Activated T-cell treated with anti-CD3 and anti-CD28 coated beads for 1 hour (primary cell): ENCODE measurements around the gene STAG1.
"Not testable (repeated sequence)": the region's sequence is repeated elsewhere in the genome, so short reads cannot be mapped to it uniquely, and the experiment has no call there.

Source experiments
- DNase-seq: peaks from one replicate; pipeline ENCODE4 v3.0.0-alpha.2; 2020; ENCODE audit warnings: low read depth

Gene STAG1

GRCh38 chr3:136505676-136506075 is 246.5 kb downstream of the STAG1 start:
- DNase-seq: no peak

GRCh38 chr3:136503056-136503455 is 249.1 kb downstream of the STAG1 start:
- no peak for DNase-seq

- no peak for DNase-seq
These were observed 253.2 kb downstream of the STAG1 start for GRCh38 chr3:136498919-136499447.

- no peak for DNase-seq
These were observed 257.0 kb downstream of the STAG1 start for GRCh38 chr3:136495213-136495612.

GRCh38 chr3:136490646-136491405 is 261.4 kb downstream of the STAG1 start:
- no peak for DNase-seq

GRCh38 chr3:136485777-136486176 is 266.4 kb downstream of the STAG1 start:
- no peak for DNase-seq

GRCh38 chr3:136476280-136476679 is 275.9 kb downstream of the STAG1 start:
- no peak for DNase-seq

GRCh38 chr3:136474876-136475275 is 277.3 kb downstream of the STAG1 start:
- DNase-seq: not testable (repeated sequence)

- DNase-seq: no peak
These were observed 278.4 kb downstream of the STAG1 start for GRCh38 chr3:136473716-136474326.

GRCh38 chr3:136465296-136465695 is 286.9 kb downstream of the STAG1 start:
- DNase-seq: no peak

- no peak for DNase-seq
These were observed 287.7 kb downstream of the STAG1 start for GRCh38 chr3:136464502-136464901.

- DNase-seq: no peak
These were observed 289.0 kb downstream of the STAG1 start for GRCh38 chr3:136463170-136463569.

GRCh38 chr3:136457793-136458192 is 294.4 kb downstream of the STAG1 start:
- DNase-seq: no peak

GRCh38 chr3:136456196-136456595 is 296.0 kb downstream of the STAG1 start:
- no peak for DNase-seq

GRCh38 chr3:136444581-136444980 is 307.6 kb downstream of the STAG1 start:
- no peak for DNase-seq

- DNase-seq: no peak
These were observed 315.1 kb downstream of the STAG1 start for GRCh38 chr3:136437043-136437442.

- DNase-seq: no peak
These were observed 317.7 kb downstream of the STAG1 start for GRCh38 chr3:136434429-136434828.

- DNase-seq: no peak
These were observed 319.5 kb downstream of the STAG1 start for GRCh38 chr3:136432685-136433084.

- no peak for DNase-seq
These were observed 324.0 kb downstream of the STAG1 start for GRCh38 chr3:136428167-136428566.

- no peak for DNase-seq
These were observed 324.9 kb downstream of the STAG1 start for GRCh38 chr3:136427236-136427635.

GRCh38 chr3:136414476-136414875 is 337.7 kb downstream of the STAG1 start:
- no peak for DNase-seq

GRCh38 chr3:136412307-136412706 is 339.9 kb downstream of the STAG1 start:
- no peak for DNase-seq

GRCh38 chr3:136409549-136409948 is 342.6 kb downstream of the STAG1 start:
- DNase-seq: no peak

GRCh38 chr3:136404056-136404455 is 348.1 kb downstream of the STAG1 start:
- DNase-seq: no peak
